Measurements from ENCODE around the gene ADAMTS17.

Gene ADAMTS17

GRCh38 chr15:99954361-99955180 is 387.2 kb downstream of the ADAMTS17 start:
- TF ChIP-seq CTCF (IDR thresholded peaks at IDR 0.05; ENCODE audit: borderline replicate concordance, insufficient read depth, low read depth, low read length) = no peak

GRCh38 chr15:99953886-99954285 is 387.9 kb downstream of the ADAMTS17 start:
- no peak for TF ChIP-seq CTCF (IDR thresholded peaks at IDR 0.05; ENCODE audit: borderline replicate concordance, insufficient read depth, low read depth, low read length)
- H3K4me3 ChIP-seq (ENCODE audit: low read depth, low read length) = no peak overlapping the region

More at GRCh38 chr15:99954361-99955180, 387.2 kb downstream of the ADAMTS17 start:
- H3K4me3 ChIP-seq (ENCODE audit: low read depth, low read length) = no peak overlapping the region

GRCh38 chr15:99951511-99951910 is 390.3 kb downstream of the ADAMTS17 start:
- no peak overlapping the region for H3K4me3 ChIP-seq (ENCODE audit: low read depth, low read length)
- no peak for TF ChIP-seq CTCF (IDR thresholded peaks at IDR 0.05; ENCODE audit: borderline replicate concordance, insufficient read depth, low read depth, low read length)

- no peak overlapping the region for H3K4me3 ChIP-seq (ENCODE audit: low read depth, low read length)
- TF ChIP-seq CTCF (IDR thresholded peaks at IDR 0.05; ENCODE audit: borderline replicate concordance, insufficient read depth, low read depth, low read length) = no peak
Observed at GRCh38 chr15:99944131-99944530, 397.6 kb downstream of the ADAMTS17 start.

- no peak for TF ChIP-seq CTCF (IDR thresholded peaks at IDR 0.05; ENCODE audit: borderline replicate concordance, insufficient read depth, low read depth, low read length)
- H3K4me3 ChIP-seq (ENCODE audit: low read depth, low read length) = no peak overlapping the region
Observed at GRCh38 chr15:99943466-99943865, 398.3 kb downstream of the ADAMTS17 start.

- TF ChIP-seq CTCF (IDR thresholded peaks at IDR 0.05; ENCODE audit: borderline replicate concordance, insufficient read depth, low read depth, low read length) = no peak
- H3K4me3 ChIP-seq (ENCODE audit: low read depth, low read length) = no peak overlapping the region
Observed at GRCh38 chr15:99932676-99933402, 408.9 kb downstream of the ADAMTS17 start.

Data from GM12875 (cell line).